Lung (tissue), 12 donors: Measurements from ENCODE around the gene ADAMTS7. TPM values are rescaled to one million over a fixed set of nuclear protein-coding genes. Genes with fewer than 3 reads are reported as not detected.

Source experiments
- ATAC-seq: fragments of 200-7000 bp; cut with Tn5 transposase; one replicate; pipeline ENCODE4 v1.9.1; 2020; ENCODE audit warnings: moderate number of reproducible peaks; ENCODE audit not compliant: insufficient read depth, low FRiP score
- DNase-seq, 3 donors: peaks; one replicate each; pipeline ENCODE4 v3.0.0-alpha.2; 2013 to 2017
- H3K27ac ChIP-seq, 2 donors: one replicate each; pipeline ENCODE4 v1.5.1; 2013; ENCODE audit warnings: mild to moderate bottlenecking in 2 of 2, moderate library complexity in 2 of 2, control low read depth in 1 of 2, inconsistent platforms in 1 of 2, low read depth in 1 of 2, low read length in 1 of 2
- H3K27me3 ChIP-seq, 3 donors: one replicate each; pipeline ENCODE4 v1.5.1; 2013; ENCODE audit warnings: low read length in 2 of 3; ENCODE audit not compliant: control insufficient read depth in 3 of 3, insufficient read depth in 3 of 3
- H3K36me3 ChIP-seq, 4 donors: one replicate each; pipeline ENCODE4 v1.5.1; 2013; ENCODE audit warnings: low read length in 4 of 4, mild to moderate bottlenecking in 1 of 4, moderate library complexity in 1 of 4; ENCODE audit not compliant: control insufficient read depth in 4 of 4, insufficient read depth in 4 of 4
- H3K4me1 ChIP-seq, 5 donors: one replicate each; pipeline ENCODE4 v1.5.1; 2013; ENCODE audit warnings: low read length in 5 of 5, mild to moderate bottlenecking in 2 of 5, moderate library complexity in 1 of 5; ENCODE audit not compliant: control insufficient read depth in 5 of 5, insufficient read depth in 5 of 5
- H3K4me3 ChIP-seq: one replicate; pipeline ENCODE4 v1.5.1; 2013; ENCODE audit warnings: mild to moderate bottlenecking, control low read depth, moderate library complexity
- H3K9ac ChIP-seq, 2 donors: one replicate each; pipeline ENCODE4 v1.5.1; 2013; ENCODE audit warnings: low read length in 2 of 2, control low read depth in 1 of 2; ENCODE audit not compliant: insufficient read depth in 1 of 2
- H3K9me3 ChIP-seq, 4 donors: one replicate each; pipeline ENCODE4 v1.5.1; 2013; ENCODE audit warnings: low read length in 3 of 4, mild to moderate bottlenecking in 1 of 4, moderate library complexity in 1 of 4; ENCODE audit not compliant: control insufficient read depth in 4 of 4, insufficient read depth in 3 of 4
- CTCF ChIP-seq: IDR thresholded peaks from 2 replicates; pipeline ENCODE4 v1.5.1; 2012; ENCODE audit warnings: mild to moderate bottlenecking; ENCODE audit errors: control extremely low read depth, extremely low read depth
- WGBS, 2 donors: extraction: QIAGEN DNeasy Blood & Tissue Kit; methylation state at CpG; one replicate each; pipeline ENCODE4 v1.1.7; 2013; 5-methylcytosine and 5-hydroxymethylcytosine counted together
- polyA plus RNA-seq, 2 donors: library from polyadenylated mRNA; stranded (reverse); fragments of 200-250 nt; gene quantifications; one replicate each; pipeline ENCODE4 v1.2.1, GENCODE V29; 2013
- total RNA-seq, 2 donors: library from RNA; depleted of rRNA in 1 of 2; stranded (reverse); fragments of >200 nt in 1 of 2; gene quantifications; one replicate each; pipeline ENCODE4 v1.2.1, GENCODE V29; 2014 to 2021
- donor health status: control.
- donor health status: control.
- donor health status: Bipolar disorder and iron deficiency.
- donor health status: healthy.
- donor health status: DM: yes; HTN: yes; CAD: no.

ADAMTS7 gene
- total and polyA plus RNA-seq, 4 donors = 3.3 to 13.1 (median 5.2) TPM

DNA sequence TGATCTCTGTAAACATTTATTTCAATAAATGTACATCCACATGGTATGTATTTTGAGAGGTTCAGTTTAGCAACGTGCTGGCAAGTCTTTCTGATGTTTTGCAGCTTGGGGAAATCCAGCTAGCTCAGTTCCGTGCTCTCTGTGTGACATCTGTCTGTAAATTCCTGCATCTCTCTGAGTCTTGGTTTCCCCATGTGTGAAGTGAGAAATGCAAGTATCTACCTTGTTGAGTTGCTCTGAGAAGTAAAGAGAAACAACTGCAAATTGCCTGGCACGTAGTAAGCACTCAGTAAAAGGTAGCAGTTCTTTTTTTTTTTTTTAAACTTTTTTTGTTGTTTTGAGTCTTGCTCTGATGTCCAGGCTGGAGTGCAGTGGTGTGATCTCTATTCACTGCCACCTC, 31.3 kb upstream of the ADAMTS7 start:
- Histone ChIP-seq H3K27me3 (no peaks in the 10 kb centered on the region), H3K27ac (no peak overlapping the region), H3K9me3 (peaks cover 0 to 2% (median 0%) of the 10 kb centered on the region in 4 donors), H3K36me3 (no peaks in the 10 kb centered on the region), H3K4me3 (no peak overlapping the region), H3K4me1 (peaks cover 0 to 14% (median 0%) of the 10 kb centered on the region in 5 donors), H3K9ac (no peak overlapping the region)
- ATAC-seq (no peak), DNase-seq (peak in 1 of 3 donors; percentile 25)
- WGBS, 2 donors = 82 to 87% methylated on average over 3 of the region's 3 CpGs
- no peak for TF ChIP-seq CTCF

DNA sequence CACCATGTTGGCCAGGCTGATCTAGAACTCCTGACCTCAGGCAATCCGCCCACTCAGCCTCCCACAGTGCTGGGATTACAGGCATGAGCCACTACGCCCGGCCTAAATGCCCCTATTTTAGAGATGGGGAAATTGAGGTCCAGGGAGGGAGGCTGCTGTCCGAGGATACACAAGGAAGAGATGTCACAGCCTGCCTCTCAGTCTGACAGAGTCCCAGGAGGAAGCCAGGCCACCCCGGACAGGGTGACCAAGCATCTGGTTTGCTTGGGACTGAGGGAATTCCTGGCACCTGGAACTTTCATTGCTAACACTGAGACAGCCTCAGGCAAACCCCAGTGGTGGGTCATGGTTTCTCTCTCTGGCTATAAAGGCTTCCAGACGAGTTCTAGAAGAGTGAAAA, 30.6 kb upstream of the ADAMTS7 start:
- Histone ChIP-seq H3K9me3 (peaks cover 0 to 2% (median 0%) of the 10 kb centered on the region in 4 donors), H3K4me1 (peaks cover 0 to 14% (median 0%) of the 10 kb centered on the region in 5 donors), H3K9ac (no peak overlapping the region), H3K36me3 (no peaks in the 10 kb centered on the region), H3K27ac (no peak overlapping the region), H3K27me3 (no peaks in the 10 kb centered on the region), H3K4me3 (no peak overlapping the region)
- 90 to 95% methylated on average over 6 of the region's 6 CpGs for WGBS, 2 donors
- ATAC-seq (no peak), DNase-seq (no peak)
- no peak for TF ChIP-seq CTCF

DNA sequence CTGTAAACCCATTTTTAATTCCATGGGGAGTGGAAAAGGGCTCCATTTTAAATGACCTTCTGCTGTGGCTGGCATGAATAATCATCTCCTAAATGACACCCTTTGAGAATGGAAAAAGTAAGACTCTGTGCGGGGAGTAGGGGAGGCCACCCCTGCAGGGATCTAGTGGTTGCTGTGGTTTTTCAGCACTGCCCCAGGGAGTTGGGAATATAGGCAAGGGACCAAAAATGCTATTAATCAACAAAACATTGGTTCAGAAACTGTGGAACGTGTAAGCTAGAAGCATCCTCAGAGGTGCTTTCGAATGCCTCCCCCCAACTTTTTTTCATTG, 30.1 kb upstream of the ADAMTS7 start:
- H3K9ac ChIP-seq = no peak overlapping the region
- WGBS, 2 donors = 59% methylated on average over 3 of the region's 3 CpGs
- no peak overlapping the region for H3K27ac ChIP-seq
- no peak for ATAC-seq
- H3K9me3 ChIP-seq = peaks cover 0 to 2% (median 0%) of the 10 kb centered on the region in 4 donors
- no peak for DNase-seq
- peaks cover 0 to 14% (median 0%) of the 10 kb centered on the region in 5 donors for H3K4me1 ChIP-seq
- no peaks in the 10 kb centered on the region for H3K36me3 ChIP-seq
- H3K27me3 ChIP-seq = no peaks in the 10 kb centered on the region
- no peak overlapping the region for H3K4me3 ChIP-seq
- no peak for TF ChIP-seq CTCF
